CD4-positive, alpha-beta memory T cell (primary cell): ENCODE measurements around the gene CYTH4. TPM values are rescaled to one million over a fixed set of nuclear protein-coding genes. Genes with fewer than 3 reads are reported as not detected.
A peak's percentile ranks its signal among the peaks of the same experiment; 100 is the strongest.

Source experiments
- CTCF ChIA-PET: fragments of 350-600 bp; sonication (Branson Sonifier 250); formaldehyde crosslinking; loops from one replicate; lab custom pipeline; 2021; ENCODE audit warnings: inconsistent platforms; ENCODE audit not compliant: partially characterized antibody; lab: Charles Lee
- POLR2A ChIA-PET: fragments of 350-600 bp; sonication (Branson Sonifier 250); formaldehyde crosslinking; loops from one replicate; lab custom pipeline; 2021; ENCODE audit not compliant: partially characterized antibody; lab: Charles Lee
- DNase-seq, 5 donors: peaks; one replicate each; pipeline versions ENCODE4 v3.0.0 to v3.0.0-alpha.2; 2020 to 2022; ENCODE audit warnings: mixed read lengths in 1 of 5
- H3K27ac ChIP-seq: one replicate; pipeline ENCODE4 v1.7.0; 2013; ENCODE audit warnings: low read depth, low read length
- H3K27me3 ChIP-seq: 2 replicates; pipeline ENCODE4 v1.7.0; 2013; ENCODE audit warnings: mild to moderate bottlenecking, low read length, moderate library complexity; ENCODE audit not compliant: insufficient read depth
- H3K36me3 ChIP-seq: 2 replicates; pipeline ENCODE4 v1.7.0; 2013; ENCODE audit warnings: mild to moderate bottlenecking, low read length, moderate library complexity; ENCODE audit not compliant: insufficient read depth
- H3K4me1 ChIP-seq: 2 replicates; pipeline ENCODE4 v1.7.0; 2013; ENCODE audit warnings: mild to moderate bottlenecking, low read length, moderate library complexity; ENCODE audit not compliant: insufficient read depth
- H3K4me3 ChIP-seq, 2 donors: one replicate each; pipeline ENCODE4 v1.7.0; 2013; ENCODE audit warnings: low read length in 2 of 2, mild to moderate bottlenecking in 1 of 2
- H3K9me3 ChIP-seq, 2 donors: one replicate each; pipeline ENCODE4 v1.7.0; 2013; ENCODE audit warnings: low read length in 2 of 2, control low read depth in 1 of 2; ENCODE audit not compliant: control insufficient read depth in 1 of 2
- H3K27ac Mint-ChIP-seq, 7 donors: one replicate each; pipeline ENCODE4 v1.8.0; 2020 to 2021; ENCODE audit warnings: mixed read lengths in 7 of 7, mild to moderate bottlenecking in 6 of 7, inconsistent platforms in 3 of 7, moderate library complexity in 3 of 7
- H3K27me3 Mint-ChIP-seq, 2 donors: one replicate each; pipeline ENCODE4 v1.8.0; 2020 to 2021; ENCODE audit warnings: mixed read lengths in 2 of 2
- H3K36me3 Mint-ChIP-seq, 2 donors: one replicate each; pipeline ENCODE4 v1.8.0; 2020 to 2021; ENCODE audit warnings: mixed read lengths in 2 of 2, inconsistent platforms in 1 of 2, mild to moderate bottlenecking in 1 of 2
- H3K4me1 Mint-ChIP-seq, 4 donors: one replicate each; pipeline ENCODE4 v1.8.0; 2020 to 2021; ENCODE audit warnings: mixed read lengths in 4 of 4, mild to moderate bottlenecking in 1 of 4
- H3K4me3 Mint-ChIP-seq, 8 donors: one replicate each; pipeline ENCODE4 v1.8.0; 2020 to 2021; ENCODE audit warnings: mixed read lengths in 8 of 8, mild to moderate bottlenecking in 7 of 8, moderate library complexity in 6 of 8, inconsistent platforms in 3 of 8
- H3K9me3 Mint-ChIP-seq, 8 donors: one replicate each; pipeline ENCODE4 v1.8.0; 2020 to 2021; ENCODE audit warnings: mixed read lengths in 8 of 8, mild to moderate bottlenecking in 5 of 8, inconsistent platforms in 3 of 8, moderate library complexity in 1 of 8
- intact Hi-C: fragments of 100-400 bp; cut with micrococcal nuclease; formaldehyde crosslinking; loops from one replicate; pipeline ENCODE4 v1.15.1; 2023
- polyA plus RNA-seq, 2 donors: library from polyadenylated mRNA; unstranded; fragments of 300-500 nt; fragmentation: Illumina TruSeq; gene quantifications; one replicate each; pipeline ENCODE4 v1.2.3, GENCODE V29; 2021
- total RNA-seq, 2 experiments: library from RNA; stranded (reverse); gene quantifications; one replicate each; pipeline ENCODE4 v1.2.3, GENCODE V29; 2021

The CYTH4 gene
- total and polyA plus RNA-seq, 4 experiments from 2014 or later: 39.4 to 177 (median 113) TPM

DNA sequence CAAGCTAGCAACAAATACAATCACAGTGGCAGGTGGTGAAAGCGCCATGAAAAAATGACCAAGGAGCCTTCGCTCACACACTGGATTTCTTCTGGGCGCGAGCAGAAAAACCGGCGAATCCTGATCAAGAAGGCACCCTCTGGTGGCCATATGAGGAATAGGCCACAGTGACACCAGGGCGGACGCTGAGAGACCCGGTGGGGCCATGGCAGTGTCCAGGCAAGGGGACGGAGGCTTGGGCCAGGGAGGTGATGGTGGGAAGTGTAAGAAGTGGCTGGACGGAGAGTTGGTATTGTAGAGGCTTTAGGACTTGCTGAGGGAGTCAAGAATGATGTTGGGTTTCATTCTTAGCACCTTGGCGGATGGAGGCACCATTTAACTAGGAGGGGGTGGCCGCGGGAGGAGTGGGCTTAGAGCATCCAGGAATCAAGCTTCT is 21.4 kb upstream of the CYTH4 start:
- CTCF ChIA-PET: interaction anchor here (0.6 to 10.9 kb wide), 50 partner anchors 9 to 479 kb away, joined by 3 to 491 read pairs (median 6); partner anchors contain the start of genes CYTH4 and RAC2
- POLR2A ChIA-PET: interaction anchor here (1.1 to 5.1 kb wide), 11 partner anchors 20 to 181 kb away, joined by 3 to 145 read pairs (median 13); partner anchors contain the start of genes IL2RB and RAC2
- H3K27ac ChIP-seq: no peak overlapping the region

DNA sequence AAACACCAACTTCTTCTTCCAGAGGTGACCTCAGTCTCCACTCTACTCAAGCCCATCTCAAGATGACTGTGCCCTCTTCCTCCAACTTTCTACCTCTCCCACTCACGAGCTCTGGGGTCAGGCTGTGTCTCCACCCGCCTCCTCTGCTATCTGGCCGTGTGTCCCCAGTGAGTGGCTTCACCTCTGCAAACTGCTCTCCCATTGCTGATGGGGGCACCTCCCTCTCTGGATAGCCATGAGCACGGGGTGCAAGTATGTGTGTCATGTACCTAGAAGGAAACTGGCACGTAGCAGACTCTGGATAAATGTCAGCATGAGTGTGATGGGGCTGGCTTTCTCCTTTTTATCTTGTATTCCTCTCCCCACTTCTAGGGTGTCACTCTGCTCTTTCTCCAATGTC is 20.0 kb upstream of the CYTH4 start:
- H3K27ac Mint-ChIP-seq: no peak overlapping the region
- no peak for DNase-seq
- Histone ChIP-seq H3K4me1 (peaks cover 25% of the 10 kb centered on the region), H3K4me3 (no peak overlapping the region), H3K36me3 (no peaks in the 10 kb centered on the region), H3K27me3 (no peaks in the 10 kb centered on the region), H3K27ac (no peak overlapping the region), H3K9me3 (peaks cover 0 to 11% of the 10 kb centered on the region in 2 donors)
- no peak overlapping the region for H3K4me3 Mint-ChIP-seq
- H3K36me3 Mint-ChIP-seq: peaks cover 0 to 3% of the 10 kb centered on the region in 2 donors
- POLR2A ChIA-PET: interaction anchor here (1.0 to 5.1 kb wide), 4 partner anchors 21 to 90 kb away, joined by 3 to 145 read pairs (median 8); partner anchors contain the start of gene RAC2
- H3K9me3 Mint-ChIP-seq: peaks cover 0 to 11% (median under 1%) of the 10 kb centered on the region in 8 donors
- CTCF ChIA-PET: interaction anchor here (0.8 to 10.9 kb wide), 11 partner anchors 9 to 168 kb away, joined by 3 to 491 read pairs (median 23); partner anchors contain the start of gene RAC2
- intact Hi-C loops: no loop called here
- H3K4me1 Mint-ChIP-seq: peaks cover 17 to 26% (median 22%) of the 10 kb centered on the region in 4 donors
- H3K27me3 Mint-ChIP-seq: peaks cover 0 to 1% of the 10 kb centered on the region in 2 donors

More for the DNA sequence above, 21.4 kb upstream of the CYTH4 start:
- Histone ChIP-seq H3K36me3 (no peaks in the 10 kb centered on the region), H3K27me3 (no peaks in the 10 kb centered on the region), H3K9me3 (peaks cover 0 to 11% of the 10 kb centered on the region in 2 donors), H3K4me1 (peaks cover 19% of the 10 kb centered on the region), H3K4me3 (no peak overlapping the region)
- H3K27ac Mint-ChIP-seq: peak overlapping the region; percentile 15 to 73 (median 52)
- intact Hi-C loops: loop anchor here (1.0 to 2.0 kb wide), 6 partner anchors 19 to 183 kb away; no protein-coding TSS in a partner anchor
- peaks cover 0 to 11% (median under 1%) of the 10 kb centered on the region in 8 donors for H3K9me3 Mint-ChIP-seq
- peak overlapping the region in 4 of 8 donors; percentile 2 to 40 (median 22) for H3K4me3 Mint-ChIP-seq
- H3K27me3 Mint-ChIP-seq: peaks cover 0 to 1% of the 10 kb centered on the region in 2 donors
- H3K4me1 Mint-ChIP-seq: peaks cover 11 to 18% (median 14%) of the 10 kb centered on the region in 4 donors
- DNase-seq: peak; percentile 62 to 70 (median 65)
- H3K36me3 Mint-ChIP-seq: peaks cover 0 to 3% of the 10 kb centered on the region in 2 donors

DNA sequence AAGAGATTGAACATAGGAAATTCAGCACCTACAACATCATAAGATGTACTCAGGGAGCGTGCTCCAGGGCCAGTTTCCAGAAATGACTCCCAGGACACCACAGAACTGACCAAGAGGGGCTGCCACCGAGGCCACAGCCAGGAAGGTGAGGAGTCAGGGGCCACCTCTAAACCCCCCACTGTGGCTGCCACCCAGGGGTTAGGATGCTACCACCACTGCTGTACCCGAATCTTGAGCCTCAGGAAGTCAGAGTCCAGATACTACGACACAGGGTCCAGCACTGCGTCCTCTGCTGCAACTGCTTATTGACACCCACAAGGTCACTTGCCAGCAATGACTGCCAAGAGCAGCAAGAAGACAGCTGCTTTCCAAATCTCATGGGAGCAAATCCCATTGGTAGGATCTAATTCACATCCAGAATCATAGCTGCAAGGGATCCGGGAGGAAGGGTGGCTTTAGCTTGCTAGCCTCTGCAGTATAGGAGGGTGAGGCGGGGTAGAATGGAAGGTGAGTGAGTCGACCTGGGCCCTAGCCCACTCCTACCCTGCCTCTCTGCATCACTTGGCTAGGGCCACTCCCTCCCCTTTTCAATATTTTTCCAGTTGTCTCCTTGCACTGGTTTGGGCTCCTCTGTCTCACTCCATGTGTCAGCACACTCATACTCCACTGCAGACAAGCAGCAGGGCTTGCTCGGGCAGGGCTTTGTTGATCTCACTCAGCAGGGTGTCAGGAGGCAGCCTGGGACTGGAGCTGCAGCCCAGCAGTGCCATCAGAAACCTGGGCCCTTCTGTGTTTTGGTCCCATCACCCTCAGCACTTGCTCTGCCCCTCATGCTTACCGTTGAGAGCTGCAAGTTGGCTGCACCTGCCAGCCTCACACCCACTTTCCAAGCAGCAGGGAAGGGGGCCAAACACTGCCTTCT is 18.1 kb upstream of the CYTH4 start:
- Histone ChIP-seq H3K9me3 (peaks cover 0 to 11% of the 10 kb centered on the region in 2 donors), H3K27me3 (no peaks in the 10 kb centered on the region), H3K27ac (no peak overlapping the region), H3K36me3 (no peaks in the 10 kb centered on the region), H3K4me3 (no peak overlapping the region), H3K4me1 (peaks cover 38% of the 10 kb centered on the region)
- H3K4me3 Mint-ChIP-seq: no peak overlapping the region
- H3K4me1 Mint-ChIP-seq: peaks cover 19 to 41% (median 29%) of the 10 kb centered on the region in 4 donors
- DNase-seq: no peak
- POLR2A ChIA-PET: interaction anchor here (0.6 to 1.5 kb wide), 9 partner anchors 17 to 184 kb away, joined by 3 to 4 read pairs (median 4); partner anchors contain the start of gene RAC2
- no peak overlapping the region for H3K27ac Mint-ChIP-seq
- CTCF ChIA-PET: interaction anchor here (0.8 to 10.9 kb wide), 10 partner anchors 17 to 328 kb away, joined by 3 to 491 read pairs (median 4); partner anchors contain the start of genes CYTH4 and RAC2
- H3K27me3 Mint-ChIP-seq: peaks cover 0 to 1% of the 10 kb centered on the region in 2 donors
- peaks cover 0 to 11% (median under 1%) of the 10 kb centered on the region in 8 donors for H3K9me3 Mint-ChIP-seq
- intact Hi-C loops: no loop called here
- peaks cover 0 to 3% of the 10 kb centered on the region in 2 donors for H3K36me3 Mint-ChIP-seq

DNA sequence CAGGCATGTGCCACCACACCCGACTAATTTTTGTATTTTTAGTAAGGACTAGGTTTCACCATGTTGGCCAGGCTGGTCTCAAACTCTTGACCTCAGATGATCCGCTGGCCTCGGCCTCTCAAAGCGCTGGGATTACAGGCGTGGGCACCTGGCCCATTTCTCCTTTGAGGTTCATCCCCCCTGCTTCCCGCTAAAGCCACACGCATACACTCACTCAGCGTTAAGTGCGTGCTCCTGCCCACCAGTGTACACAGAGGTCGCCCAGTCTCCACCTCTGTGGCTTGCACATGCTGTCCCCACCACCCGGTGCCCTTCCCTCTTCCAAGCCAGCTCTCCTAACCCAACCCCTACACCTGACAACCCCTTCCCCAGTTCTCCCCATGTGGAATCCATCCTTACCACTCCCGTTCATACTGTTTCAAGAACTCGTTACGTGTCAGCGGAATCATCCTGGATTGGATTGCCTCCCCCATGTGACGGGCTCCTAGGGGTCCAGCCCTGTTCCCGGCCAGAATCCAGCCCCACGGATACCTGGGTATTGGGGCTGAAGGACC is 15.7 kb upstream of the CYTH4 start:
- peak overlapping the region in 1 of 2 donors; percentile 73 for H3K4me3 ChIP-seq
- H3K27ac ChIP-seq: peak overlapping the region; percentile 69
- peaks cover 22 to 46% (median 32%) of the 10 kb centered on the region in 4 donors for H3K4me1 Mint-ChIP-seq
- peak overlapping the region; percentile 39 to 93 (median 89) for H3K4me3 Mint-ChIP-seq
- DNase-seq: no peak
- H3K9me3 Mint-ChIP-seq: peaks cover 0 to 11% (median under 1%) of the 10 kb centered on the region in 8 donors
- POLR2A ChIA-PET: interaction anchor here (1.5 to 10.7 kb wide), 5 partner anchors 16 to 47 kb away, joined by 6 to 111 read pairs (median 15); partner anchors contain the start of gene CYTH4
- H3K27me3 ChIP-seq: no peaks in the 10 kb centered on the region
- peak overlapping the region; percentile 83 to 98 (median 95) for H3K27ac Mint-ChIP-seq
- H3K4me1 ChIP-seq: peaks cover 26% of the 10 kb centered on the region
- H3K36me3 ChIP-seq: no peaks in the 10 kb centered on the region
- intact Hi-C loops: loop anchor here (1.0 to 2.0 kb wide), 6 partner anchors 16 to 300 kb away; partner anchors contain the start of gene CYTH4
- H3K36me3 Mint-ChIP-seq: peaks cover 0 to 3% of the 10 kb centered on the region in 2 donors
- peaks cover 0 to 11% of the 10 kb centered on the region in 2 donors for H3K9me3 ChIP-seq
- H3K27me3 Mint-ChIP-seq: no peaks in the 10 kb centered on the region
- CTCF ChIA-PET: interaction anchor here (0.9 to 10.9 kb wide), 11 partner anchors 11 to 191 kb away, joined by 3 to 491 read pairs (median 24); partner anchors contain the start of genes CYTH4 and RAC2

DNA sequence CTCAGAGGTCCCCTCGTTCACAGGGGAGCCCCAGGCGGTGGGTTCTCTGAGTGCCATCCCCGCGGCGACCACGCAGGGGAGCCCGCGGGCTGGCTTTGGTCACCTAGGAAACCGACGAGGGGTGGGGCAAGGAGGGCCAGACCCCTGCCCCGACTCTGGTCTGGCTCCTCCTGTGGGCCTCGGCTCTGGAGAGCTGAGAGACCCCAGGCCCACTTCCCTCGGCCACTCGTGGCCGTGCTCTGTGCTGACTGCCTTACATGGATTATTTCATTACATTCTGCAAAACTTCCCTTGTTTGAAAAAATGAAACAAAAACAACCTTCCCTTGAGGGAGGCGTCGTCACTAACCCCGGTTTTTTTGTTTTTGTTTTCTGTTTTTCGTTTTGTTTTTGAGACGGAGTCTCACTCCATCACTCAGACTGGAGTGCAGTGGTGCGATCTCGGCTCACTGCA is 15.1 kb upstream of the CYTH4 start:
- intact Hi-C loops: loop anchor here (1.0 to 2.0 kb wide), 6 partner anchors 15 to 300 kb away; partner anchors contain the start of gene CYTH4
- Mint-ChIP-seq H3K27ac (peak overlapping the region; percentile 83 to 98 (median 95)), H3K4me1 (peaks cover 22 to 46% (median 32%) of the 10 kb centered on the region in 4 donors), H3K27me3 (no peaks in the 10 kb centered on the region), H3K4me3 (peak overlapping the region; percentile 83 to 93 (median 89)), H3K9me3 (peaks cover 0 to 11% (median under 1%) of the 10 kb centered on the region in 8 donors), H3K36me3 (peaks cover 0 to 3% of the 10 kb centered on the region in 2 donors)
- DNase-seq: peak; percentile 65 to 76 (median 72)
- no peaks in the 10 kb centered on the region for H3K36me3 ChIP-seq
- CTCF ChIA-PET: interaction anchor here (0.8 to 10.9 kb wide), 17 partner anchors 9 to 300 kb away, joined by 3 to 491 read pairs (median 7); partner anchors contain the start of genes CYTH4, MFNG and RAC2
- H3K4me3 ChIP-seq: peak overlapping the region; percentile 69 to 73
- H3K4me1 ChIP-seq: peaks cover 26% of the 10 kb centered on the region
- peaks cover 0 to 11% of the 10 kb centered on the region in 2 donors for H3K9me3 ChIP-seq
- POLR2A ChIA-PET: interaction anchor here (0.8 to 10.7 kb wide), 11 partner anchors 15 to 46 kb away, joined by 3 to 111 read pairs (median 5); partner anchors contain the start of genes CYTH4 and RAC2
- peak overlapping the region; percentile 69 for H3K27ac ChIP-seq
- no peaks in the 10 kb centered on the region for H3K27me3 ChIP-seq
